DMS 273 (cell line): Measurements from ENCODE around the gene TMC1.
A peak's percentile ranks its signal among the peaks of the same experiment; 100 is the strongest.
"Not testable (repeated sequence)": the region's sequence is repeated elsewhere in the genome, so short reads cannot be mapped to it uniquely, and the experiment has no call there.

Experiments
- DNase-seq: peaks from one replicate; lab custom pipeline; 2025; ENCODE audit not compliant: unreplicated experiment; lab: John Stamatoyannopoulos, UW

TMC1 gene

GRCh38 chr9:72521416-72521815, at the start of gene TMC1:
TSS of gene TMC1 (plus strand) at chr9:72521608. CDS start at chr9:72648649, 127,041 bp downstream.
- DNase-seq: not testable (repeated sequence)

GRCh38 chr9:72473474-72474261, 47.7 kb upstream of the TMC1 start:
- no peak for DNase-seq

DNA sequence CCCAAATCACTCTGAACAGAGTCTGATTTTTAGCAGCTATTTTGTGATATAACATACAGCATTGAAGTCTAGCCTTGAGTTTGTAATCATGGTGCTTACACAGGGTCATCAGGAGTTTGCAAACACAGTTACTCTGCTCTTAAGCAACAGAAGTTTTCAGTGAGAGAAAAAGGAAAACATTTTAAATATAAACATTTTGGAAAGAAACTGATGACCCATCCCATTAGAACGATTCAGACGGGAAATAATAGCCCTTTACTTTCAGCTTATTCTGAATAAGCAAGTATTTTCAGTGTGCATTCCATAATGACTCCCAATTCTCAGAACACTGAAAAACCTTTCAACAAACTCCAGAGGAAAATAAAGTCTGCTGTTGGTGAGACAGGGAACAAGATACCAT, 46.7 kb upstream of the TMC1 start:
- no peak for DNase-seq

DNA sequence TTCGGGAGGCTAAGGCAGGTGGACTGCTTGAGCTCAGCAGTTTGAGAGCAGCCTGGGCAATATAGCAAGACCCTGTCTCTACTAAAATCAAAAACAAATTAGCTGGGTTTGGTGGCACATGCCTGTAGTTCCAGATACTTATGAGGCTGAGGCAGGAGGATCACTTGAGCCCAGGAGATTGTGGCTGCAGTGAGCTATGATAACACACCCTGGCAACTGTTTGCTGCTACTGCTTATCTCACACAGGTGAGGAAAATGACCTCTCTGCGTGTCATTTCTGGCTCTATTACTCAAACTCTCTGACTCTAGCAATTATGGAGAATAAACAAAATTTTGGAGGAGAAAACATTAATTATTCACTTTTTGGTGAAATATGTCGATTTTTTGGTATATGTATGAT, 45.3 kb upstream of the TMC1 start:
- no peak for DNase-seq

DNA sequence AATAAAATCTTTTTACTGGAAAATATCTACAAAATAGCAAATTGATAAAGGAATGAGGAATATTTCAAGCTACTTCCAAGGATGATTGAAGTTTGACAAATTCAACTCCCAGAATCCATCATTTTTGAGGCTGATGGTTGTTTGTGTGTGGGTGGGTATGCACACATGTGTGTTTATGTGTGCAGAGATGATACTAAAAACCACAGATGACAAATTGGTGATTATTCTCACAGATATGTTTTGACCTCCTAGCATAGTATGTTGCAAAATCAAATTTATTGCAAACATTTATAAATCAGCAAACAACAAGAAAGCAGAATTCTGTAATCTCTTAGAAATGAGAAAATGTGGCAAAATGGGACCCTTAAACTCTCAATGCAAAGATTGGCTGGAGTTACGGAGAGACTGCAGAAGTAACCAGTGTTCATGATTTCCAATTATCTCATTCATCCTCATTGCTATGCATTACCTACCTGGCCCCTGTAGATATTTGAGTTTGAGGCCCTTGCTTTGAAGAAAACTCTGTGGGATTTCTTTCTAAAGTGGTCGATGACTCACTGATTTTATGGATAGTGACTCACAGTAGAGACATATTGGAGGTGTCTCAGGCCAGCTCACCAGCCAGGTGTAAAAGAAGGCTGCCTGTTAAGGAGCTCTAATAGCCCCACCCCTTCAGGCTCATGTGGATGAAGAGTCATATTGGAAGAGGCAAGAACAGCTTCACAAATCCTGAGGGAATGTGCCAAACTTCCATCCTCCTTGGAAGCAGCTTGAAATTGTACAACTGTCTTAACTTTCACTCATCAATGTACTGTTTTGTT, 44.6 kb upstream of the TMC1 start:
- DNase-seq: peak; percentile 14

- DNase-seq: peak; percentile 35
Observed at GRCh38 chr9:72477930-72478518, 43.4 kb upstream of the TMC1 start.

- DNase-seq: no peak
Observed at GRCh38 chr9:72478966-72479365, 42.4 kb upstream of the TMC1 start.

DNA sequence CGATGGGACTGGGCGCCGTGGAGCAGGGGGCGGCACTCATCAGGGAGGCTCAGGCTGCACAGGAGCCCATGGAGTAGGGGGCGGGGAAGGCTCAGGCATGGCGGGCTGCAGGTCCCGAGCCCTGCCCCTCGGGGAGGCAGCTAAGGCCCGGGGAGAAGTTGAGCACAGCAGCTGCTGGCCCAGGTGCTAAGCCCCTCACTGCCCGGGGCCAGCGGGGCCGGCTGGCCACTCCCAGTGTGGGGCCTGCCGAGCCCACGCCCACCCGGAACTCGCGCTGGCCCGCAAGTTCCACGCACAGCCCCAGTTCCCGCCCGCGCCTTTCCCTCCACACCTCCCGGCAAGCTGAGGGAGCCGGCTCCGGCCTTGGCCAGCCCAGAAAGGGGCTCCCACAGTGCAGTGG, 41.1 kb upstream of the TMC1 start:
- not testable (repeated sequence) for DNase-seq

DNA sequence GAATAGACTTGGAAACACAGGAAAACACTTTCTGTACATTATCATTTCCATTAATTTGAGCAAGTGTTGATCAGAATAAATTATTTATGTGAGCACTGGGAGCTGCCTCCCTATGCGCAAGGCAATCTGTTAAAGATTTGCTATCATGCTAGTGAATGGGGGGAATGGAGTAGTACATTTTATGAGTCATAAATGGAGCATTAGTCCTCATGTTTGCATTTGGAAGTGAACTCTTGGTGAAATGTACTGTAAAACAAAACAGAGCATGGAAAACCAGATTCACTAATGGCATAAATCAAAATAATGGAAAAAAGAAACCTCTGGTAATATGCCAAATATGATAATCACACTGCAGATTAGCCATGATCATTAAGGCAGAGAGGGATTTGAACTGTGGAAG, 40.5 kb upstream of the TMC1 start:
- no peak for DNase-seq

GRCh38 chr9:72485821-72486593, 35.4 kb upstream of the TMC1 start:
- DNase-seq: peak; percentile 61

- DNase-seq: no peak
Observed at GRCh38 chr9:72486594-72486955, 34.8 kb upstream of the TMC1 start.

DNA sequence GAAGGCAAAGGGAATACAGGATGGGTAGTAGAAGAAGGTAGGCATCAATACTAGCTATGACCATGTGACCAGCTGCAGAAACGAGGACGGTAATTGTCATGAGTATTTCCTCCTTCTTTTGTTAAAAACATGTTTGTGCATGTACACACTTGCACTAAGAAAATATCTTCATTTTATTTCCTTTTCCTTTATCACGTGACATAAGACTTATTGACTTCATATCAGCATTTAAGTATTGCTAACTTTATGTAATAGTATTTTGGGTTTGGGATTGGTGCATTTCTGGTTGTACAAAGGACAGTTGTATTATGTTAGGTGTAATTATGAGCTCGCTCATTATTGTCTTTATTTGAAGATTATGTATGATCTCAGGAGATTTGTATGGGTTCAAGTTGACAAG, 33.7 kb upstream of the TMC1 start:
- DNase-seq: not testable (repeated sequence)

DNA sequence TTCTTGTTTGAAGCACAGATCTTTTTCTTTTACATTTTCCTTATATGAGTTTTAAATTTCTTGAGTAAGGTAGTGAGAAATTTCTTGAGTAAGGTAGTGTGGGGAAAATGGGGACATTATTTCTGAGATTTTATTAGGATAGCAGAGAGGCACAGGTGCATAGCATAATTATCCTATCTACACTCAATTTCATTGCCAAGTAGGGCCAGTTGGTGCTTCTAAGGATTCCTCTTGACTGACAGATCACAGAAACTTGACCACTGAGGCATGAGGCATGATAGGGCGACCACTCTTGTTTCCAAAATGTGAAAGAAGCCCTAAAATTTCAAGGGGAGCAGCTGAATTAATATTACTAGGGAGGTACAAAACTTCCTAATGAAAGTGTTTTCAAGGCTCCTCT, 31.4 kb upstream of the TMC1 start:
- no peak for DNase-seq

GRCh38 chr9:72491242-72491641, 30.2 kb upstream of the TMC1 start:
- no peak for DNase-seq

- no peak for DNase-seq
Observed at GRCh38 chr9:72494051-72494450, 27.4 kb upstream of the TMC1 start.

GRCh38 chr9:72497447-72498046, 23.9 kb upstream of the TMC1 start:
- peak; percentile 71 for DNase-seq

- DNase-seq: no peak
Observed at GRCh38 chr9:72506615-72507014, 14.8 kb upstream of the TMC1 start.

GRCh38 chr9:72509053-72509452, 12.4 kb upstream of the TMC1 start:
- no peak for DNase-seq

DNA sequence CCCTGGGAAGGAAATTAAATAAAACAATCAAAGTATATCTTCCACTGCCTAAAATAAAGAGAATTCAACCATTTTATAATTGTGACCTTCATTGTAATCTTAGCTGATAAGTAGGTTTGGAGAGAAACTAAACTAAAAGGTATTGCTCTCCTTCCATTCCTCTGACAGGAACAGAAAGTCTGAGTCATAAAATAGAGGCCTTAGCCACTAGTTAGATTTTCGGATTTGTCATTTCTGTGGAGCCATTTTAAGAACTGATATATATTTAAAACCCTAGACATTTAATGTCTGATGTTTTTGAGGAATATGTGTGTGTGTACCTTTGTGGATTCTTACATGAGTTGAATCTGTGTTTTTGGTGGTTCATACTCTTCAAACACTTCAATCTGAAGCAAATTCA, 11.8 kb upstream of the TMC1 start:
- DNase-seq: no peak

- not testable (repeated sequence) for DNase-seq
Observed at GRCh38 chr9:72521011-72521410, 397 bp upstream of the TMC1 start.
